ENCODE measurements around the gene NANOG.

- TF ChIP-seq CTCF (IDR thresholded peaks at IDR 0.05), result no peak
- no peak for TF ChIP-seq POLR2A (IDR thresholded peaks at IDR 0.05)
Observed at GRCh38 chr12:7801460-7801859, 12.3 kb downstream of the NANOG start.
